ENCODE measurements around the gene KIR2DL4.
"Not testable (repeated sequence)": the region's sequence is repeated elsewhere in the genome, so short reads cannot be mapped to it uniquely, and the experiment has no call there.

Gene KIR2DL4

GRCh38 chr19:54805665-54806515 lies 2.5 kb downstream of the KIR2DL4 start:
- no peak for DNase-seq

- no peak for DNase-seq
Measured at GRCh38 chr19:54806516-54806838, 3.1 kb downstream of the KIR2DL4 start.

DNA sequence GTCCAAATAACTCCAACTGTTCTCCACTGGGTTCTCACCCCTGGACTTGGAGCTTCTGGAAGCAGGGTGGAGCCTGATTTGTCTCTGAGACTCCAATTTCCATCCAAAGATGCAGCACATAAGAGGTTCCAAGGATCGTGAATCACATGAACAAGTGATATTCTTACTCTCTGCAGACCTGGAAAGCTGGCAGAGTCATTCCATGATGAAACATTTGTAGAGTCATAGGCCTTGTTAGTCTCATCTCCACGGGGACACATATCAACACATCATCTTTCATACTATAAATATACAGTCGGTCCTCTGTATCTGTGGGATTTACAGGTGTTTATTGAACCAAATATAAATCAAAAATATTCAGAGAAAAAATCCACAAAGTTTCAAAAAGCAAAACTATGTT lies 11.2 kb downstream of the KIR2DL4 start:
- DNase-seq = not testable (repeated sequence)

- not testable (repeated sequence) for DNase-seq
Measured at GRCh38 chr19:54816251-54816650, 12.8 kb downstream of the KIR2DL4 start, which contains the start of gene KIR3DL1. KIR3DL1 (plus strand) TSS chr19:54816468.

- DNase-seq = no peak
Measured at GRCh38 chr19:54817670-54818536, 14.5 kb downstream of the KIR2DL4 start.

DNA sequence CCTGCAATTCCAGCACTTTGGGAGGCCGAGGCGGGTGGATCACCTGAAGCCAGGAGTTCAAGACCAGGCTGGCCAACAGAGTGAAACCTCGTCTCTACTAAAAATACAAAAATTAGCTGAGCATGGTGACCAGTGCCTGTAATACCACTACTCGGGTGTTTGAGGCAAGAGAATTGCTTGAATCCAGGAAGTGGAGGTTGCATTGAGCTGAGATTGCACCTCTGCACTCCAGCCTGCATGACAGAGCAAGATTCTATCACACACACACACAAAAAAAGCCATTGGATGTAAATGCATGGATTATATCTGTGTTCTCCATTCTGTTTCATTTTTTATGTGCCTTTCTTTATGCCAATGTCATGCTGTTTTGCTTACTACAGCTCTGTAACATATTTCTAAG lies 21.0 kb downstream of the KIR2DL4 start:
- not testable (repeated sequence) for DNase-seq

- not testable (repeated sequence) for DNase-seq
Measured at GRCh38 chr19:54825326-54825725, 21.9 kb downstream of the KIR2DL4 start.

GRCh38 chr19:54828064-54828463 lies 24.7 kb downstream of the KIR2DL4 start:
- not testable (repeated sequence) for DNase-seq

GRCh38 chr19:54832496-54832895 lies 29.1 kb downstream of the KIR2DL4 start, which contains the start of gene KIR2DS4:
KIR2DS4 (plus strand) TSS chr19:54832676.
- DNase-seq = not testable (repeated sequence)

- DNase-seq = not testable (repeated sequence)
Measured at GRCh38 chr19:54835126-54835525, 31.7 kb downstream of the KIR2DL4 start.

DNA sequence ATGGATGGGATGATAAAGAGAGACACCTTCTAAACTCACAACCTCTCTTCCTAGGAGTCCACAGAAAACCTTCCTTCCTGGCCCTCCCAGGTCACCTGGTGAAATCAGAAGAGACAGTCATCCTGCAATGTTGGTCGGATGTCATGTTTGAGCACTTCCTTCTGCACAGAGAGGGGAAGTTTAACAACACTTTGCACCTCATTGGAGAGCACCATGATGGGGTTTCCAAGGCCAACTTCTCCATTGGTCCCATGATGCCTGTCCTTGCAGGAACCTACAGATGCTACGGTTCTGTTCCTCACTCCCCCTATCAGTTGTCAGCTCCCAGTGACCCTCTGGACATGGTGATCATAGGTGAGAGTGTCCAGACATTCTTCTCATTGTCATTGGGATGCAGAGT lies 34.1 kb downstream of the KIR2DL4 start:
- not testable (repeated sequence) for DNase-seq

- not testable (repeated sequence) for DNase-seq
Measured at GRCh38 chr19:54843171-54843570, 39.8 kb downstream of the KIR2DL4 start.

DNA sequence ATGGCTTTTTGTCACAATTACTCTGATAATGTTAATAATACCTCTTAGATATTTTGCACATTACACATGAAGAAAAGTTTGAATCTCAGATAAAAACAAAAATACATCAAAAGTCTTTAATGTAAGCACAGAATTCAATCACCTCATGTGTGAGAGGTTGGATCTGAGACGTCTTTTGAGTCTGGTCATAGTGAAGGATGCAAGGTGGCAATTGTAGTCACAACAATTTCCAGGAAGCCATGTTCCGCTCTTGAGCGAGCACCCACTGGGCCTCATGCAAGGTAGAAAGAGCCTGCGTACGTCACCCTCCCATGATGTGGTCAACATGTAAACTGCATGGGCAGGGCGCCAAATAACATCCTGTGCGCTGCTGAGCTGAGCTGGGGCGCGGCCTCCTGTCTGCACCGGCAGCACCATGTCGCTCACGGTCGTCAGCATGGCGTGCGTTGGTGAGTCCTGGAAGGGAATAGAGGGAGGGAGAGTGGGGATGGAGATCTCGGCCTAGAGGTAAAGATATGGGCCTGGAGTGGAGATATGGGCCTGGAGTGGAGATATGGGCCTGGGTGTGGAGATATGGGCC lies 46.7 kb downstream of the KIR2DL4 start, which contains the start of gene KIR3DL2:
Gene KIR3DL2 (plus strand): TSS at position 383 of the 580 bp plus-strand sequence. CDS start 33 bp downstream, at position 416.
- not testable (repeated sequence) for DNase-seq

DNA sequence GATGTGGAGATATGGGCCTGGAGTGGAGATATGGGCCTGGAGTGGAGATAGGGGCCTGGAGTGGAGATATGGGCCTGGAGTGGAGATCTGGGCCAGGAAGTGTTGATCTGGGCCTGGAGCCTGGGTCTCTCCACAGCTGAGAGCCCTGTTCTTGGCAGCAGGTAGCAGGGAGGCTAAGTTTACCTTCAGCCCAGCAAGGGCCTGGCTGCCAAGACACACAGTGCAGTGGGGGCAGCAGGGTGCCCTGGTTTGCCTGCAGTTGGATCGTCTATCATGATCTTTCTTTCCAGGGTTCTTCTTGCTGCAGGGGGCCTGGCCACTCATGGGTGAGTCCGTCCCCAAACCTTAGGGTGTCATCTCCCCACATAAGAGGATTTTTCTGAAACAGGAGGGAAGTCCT lies 47.5 kb downstream of the KIR2DL4 start:
- DNase-seq = no peak

GRCh38 chr19:54851353-54851752 lies 47.9 kb downstream of the KIR2DL4 start:
- DNase-seq = no peak

GRCh38 chr19:54855241-54855640 lies 51.8 kb downstream of the KIR2DL4 start:
- not testable (repeated sequence) for DNase-seq

DNA sequence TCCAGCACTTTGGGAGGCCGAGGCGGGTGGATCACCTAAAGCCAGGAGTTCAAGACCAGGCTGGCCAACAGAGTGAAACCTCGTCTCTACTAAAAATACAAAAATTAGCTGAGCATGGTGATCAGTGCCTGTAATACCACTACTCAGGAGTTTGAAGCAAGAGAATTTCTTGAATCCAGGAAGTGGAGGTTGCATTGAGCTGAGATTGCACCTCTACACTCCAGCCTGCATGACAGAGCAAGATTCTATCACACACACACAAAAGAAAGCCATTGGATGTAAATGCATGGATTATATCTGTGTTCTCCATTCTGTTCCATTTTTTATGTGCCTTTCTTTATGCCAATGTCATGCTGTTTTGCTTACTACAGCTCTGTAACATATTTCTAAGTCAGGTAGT lies 55.1 kb downstream of the KIR2DL4 start:
- DNase-seq = not testable (repeated sequence)

- not testable (repeated sequence) for DNase-seq
Measured at GRCh38 chr19:54859421-54859820, 56.0 kb downstream of the KIR2DL4 start.

DNA sequence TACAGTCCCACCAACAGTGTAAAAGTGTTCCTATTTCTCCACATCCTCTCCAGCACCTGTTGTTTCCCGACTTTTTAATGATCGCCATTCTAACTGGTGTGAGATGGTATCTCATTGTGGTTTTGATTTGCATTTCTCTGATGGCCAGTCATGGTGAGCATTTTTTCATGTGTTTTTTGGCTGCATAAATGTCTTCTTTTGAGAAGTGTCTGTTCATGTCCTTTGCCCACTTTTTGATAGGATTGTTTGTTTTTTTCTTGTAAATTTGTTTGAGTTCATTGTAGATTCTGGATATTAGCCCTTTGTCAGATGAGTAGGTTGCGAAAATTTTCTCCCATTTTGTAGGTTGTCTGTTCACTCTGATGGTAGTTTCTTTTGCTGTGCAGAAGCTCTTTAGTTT lies 60.0 kb downstream of the KIR2DL4 start:
- DNase-seq = not testable (repeated sequence)
